ENCODE results near the gene CAMK2A. TPM values are rescaled to one million over a fixed set of nuclear protein-coding genes. Genes with fewer than 3 reads are reported as not detected.

Gene CAMK2A
- total RNA-seq, 1 experiment from 2014 or later: 0.33 TPM

DNA sequence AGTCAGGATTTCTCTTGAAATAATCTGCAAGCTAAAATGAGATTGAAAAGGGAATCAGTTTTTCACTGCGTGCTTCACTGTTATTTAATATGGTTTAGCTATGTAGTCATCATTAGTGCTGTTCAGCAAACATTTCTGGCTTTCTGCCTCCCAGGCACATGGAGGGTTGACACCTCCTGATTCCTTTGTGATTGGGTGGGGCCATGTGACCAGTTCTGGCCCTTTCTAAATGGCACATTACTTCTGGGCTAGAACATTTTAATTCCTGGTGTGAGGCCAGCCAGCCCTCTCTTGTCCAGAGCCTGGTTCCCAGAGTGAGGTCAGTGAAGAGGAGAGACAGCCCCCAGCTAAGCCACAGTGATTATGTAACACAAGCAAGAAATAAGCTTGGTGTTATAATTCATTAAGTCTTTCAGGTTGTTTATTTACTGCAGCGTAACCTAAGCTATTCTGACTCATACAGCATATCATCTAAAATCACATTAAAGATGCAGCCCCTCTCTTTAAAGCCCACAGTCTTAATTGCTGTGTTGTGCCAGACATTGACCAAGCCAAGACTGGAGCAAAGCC lies 30.6 kb upstream of the CAMK2A start:
- no peaks in the 10 kb centered on the region; the same call in none of the 2 replicates for H3K27me3 Mint-ChIP-seq (ENCODE audit: low read depth)
- Histone ChIP-seq H4K91ac (ENCODE audit: insufficient read length, low read depth, low read length) (no peak overlapping the region), H3K27me3 (ENCODE audit: insufficient read depth, low read length) (no peaks in the 10 kb centered on the region), H3K9me3 (ENCODE audit: control insufficient read depth, low read depth, low read length) (no peaks in the 10 kb centered on the region), H2AK5ac (ENCODE audit: insufficient read length, low read length) (no peak overlapping the region), H2BK15ac (ENCODE audit: low read depth, low read length) (no peak overlapping the region), H4K8ac (replicated peaks; ENCODE audit: insufficient read length, low read depth, low read length) (no peak overlapping the region), H3K56ac (ENCODE audit: insufficient read length, low read depth, low read length) (no peak overlapping the region), H3K9ac (ENCODE audit: extremely low read depth, insufficient read length, low read length) (no peak overlapping the region), H4K5ac (ENCODE audit: insufficient read length, low read depth, low read length) (no peak overlapping the region), H3K23me2 (ENCODE audit: insufficient read length, low read depth, low read length, poor library complexity, severe bottlenecking) (no peaks in the 10 kb centered on the region), H3K18ac (ENCODE audit: insufficient read length, low read depth, low read length) (no peak overlapping the region), H3K14ac (ENCODE audit: insufficient read depth, low read length) (no peak overlapping the region), H2BK12ac (ENCODE audit: insufficient read length, low read depth, low read length) (no peak overlapping the region), H3K79me2 (ENCODE audit: insufficient read depth, low read length) (no peaks in the 10 kb centered on the region), H3K4ac (ENCODE audit: low read depth, low read length) (no peak overlapping the region), H2BK20ac (ENCODE audit: low read depth, low read length, poor library complexity, severe bottlenecking) (no peak overlapping the region), H3K4me2 (ENCODE audit: insufficient read depth, insufficient read length, low read length) (no peak overlapping the region), H2BK5ac (ENCODE audit: insufficient read length, low read length) (no peak overlapping the region), H2AFZ (ENCODE audit: low read length) (no peak overlapping the region), H3K27ac (ENCODE audit: insufficient read length, low read depth, low read length) (no peak overlapping the region), H2BK120ac (ENCODE audit: low read depth, low read length, poor library complexity, severe bottlenecking) (no peak overlapping the region), H4K20me1 (ENCODE audit: control insufficient read depth, insufficient read depth, insufficient read length) (no peaks in the 10 kb centered on the region), H3K23ac (ENCODE audit: insufficient read length, low read depth, low read length) (no peak overlapping the region), H3T11ph (ENCODE audit: low read length) (no peak overlapping the region), H3K4me1 (ENCODE audit: insufficient read depth, low read length) (0 out of 2 replicates have a peak, but pooled peaks cover 2% of the 10 kb centered on the region), H3K79me1 (ENCODE audit: insufficient read depth, low read depth, low read length, poor library complexity, severe bottlenecking) (no peaks in the 10 kb centered on the region)
- TF ChIP-seq, protein P1, sequence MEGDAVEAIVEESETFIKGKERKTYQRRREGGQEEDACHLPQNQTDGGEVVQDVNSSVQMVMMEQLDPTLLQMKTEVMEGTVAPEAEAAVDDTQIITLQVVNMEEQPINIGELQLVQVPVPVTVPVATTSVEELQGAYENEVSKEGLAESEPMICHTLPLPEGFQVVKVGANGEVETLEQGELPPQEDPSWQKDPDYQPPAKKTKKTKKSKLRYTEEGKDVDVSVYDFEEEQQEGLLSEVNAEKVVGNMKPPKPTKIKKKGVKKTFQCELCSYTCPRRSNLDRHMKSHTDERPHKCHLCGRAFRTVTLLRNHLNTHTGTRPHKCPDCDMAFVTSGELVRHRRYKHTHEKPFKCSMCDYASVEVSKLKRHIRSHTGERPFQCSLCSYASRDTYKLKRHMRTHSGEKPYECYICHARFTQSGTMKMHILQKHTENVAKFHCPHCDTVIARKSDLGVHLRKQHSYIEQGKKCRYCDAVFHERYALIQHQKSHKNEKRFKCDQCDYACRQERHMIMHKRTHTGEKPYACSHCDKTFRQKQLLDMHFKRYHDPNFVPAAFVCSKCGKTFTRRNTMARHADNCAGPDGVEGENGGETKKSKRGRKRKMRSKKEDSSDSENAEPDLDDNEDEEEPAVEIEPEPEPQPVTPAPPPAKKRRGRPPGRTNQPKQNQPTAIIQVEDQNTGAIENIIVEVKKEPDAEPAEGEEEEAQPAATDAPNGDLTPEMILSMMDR (conservative IDR thresholded peaks at IDR 0.05): no peak
- no peak for DNase-seq
- H3K27ac Mint-ChIP-seq: no peak overlapping the region
- H3K9me3 Mint-ChIP-seq: no peaks in the 10 kb centered on the region
- no CpG with 5 or more reads among the region's 2 CpGs for WGBS (ENCODE audit: extremely low coverage, insufficient read length, low lambda C conversion rate)
- peaks cover 15 to 20% of the 10 kb centered on the region in 2 experiments for H3K4me1 Mint-ChIP-seq
- no peaks in the 10 kb centered on the region for H3K36me3 Mint-ChIP-seq (ENCODE audit: insufficient read depth in 1 of 3, low read depth in 3 of 3)
- no peak overlapping the region for H3K4me3 Mint-ChIP-seq

Data from H9 (cell line).